Upper lobe of right lung (tissue), 1 donor: ENCODE data around the gene KCNN1. TPM values are rescaled to one million over a fixed set of nuclear protein-coding genes. Genes with fewer than 3 reads are reported as not detected.

Experiments used
- ATAC-seq: fragments of 200-7000 bp; cut with Tn5 transposase; one replicate; pipeline ENCODE4 v1.9.1; 2020; ENCODE audit warnings: mild to moderate bottlenecking, moderate library complexity
- DNase-seq: peaks from one replicate; pipeline ENCODE4 v3.0.0-alpha.2; 2020
- H3K27ac ChIP-seq: fragments of 200-600 bp; one replicate; pipeline ENCODE4 v1.8.0; 2022
- H3K27me3 ChIP-seq: fragments of 200-600 bp; one replicate; pipeline ENCODE4 v1.8.0; 2022; ENCODE audit warnings: mild to moderate bottlenecking
- H3K36me3 ChIP-seq: fragments of 200-600 bp; one replicate; pipeline ENCODE4 v1.8.0; 2022
- H3K4me1 ChIP-seq: fragments of 200-600 bp; one replicate; pipeline ENCODE4 v1.8.0; 2022
- H3K4me3 ChIP-seq: fragments of 200-600 bp; one replicate; pipeline ENCODE4 v1.8.0; 2022; ENCODE audit warnings: mild to moderate bottlenecking
- H3K9me3 ChIP-seq: fragments of 200-600 bp; one replicate; pipeline ENCODE4 v1.8.0; 2022
- CTCF ChIP-seq: fragments of 200-600 bp; IDR thresholded peaks from one replicate; pipeline ENCODE4 v1.8.0; 2022; ENCODE audit warnings: antibody characterized with exemption
- intact Hi-C: fragments of 100-400 bp; cut with DNase I; formaldehyde crosslinking; loops from one replicate; pipeline ENCODE4 v1.11.0; 2022
- total RNA-seq: library from RNA; stranded (reverse); fragmentation: NEBNext Ultra II Directional; extraction: Animal tissue kit (Norgen Biotek cat#: 25700); gene quantifications from one replicate; pipeline ENCODE4 v1.2.1, GENCODE V29; 2021
- donor health status: DM: no; HTN: yes; CAD: no; lungs with severe emphysema.

Gene KCNN1
- total RNA-seq, 1 donor from 2014 or later = not detected

- Histone ChIP-seq H3K4me3 (no peak overlapping the region), H3K27me3 (no peaks in the 10 kb centered on the region), H3K9me3 (no peaks in the 10 kb centered on the region), H3K4me1 (peaks cover 16% of the 10 kb centered on the region), H3K27ac (no peak overlapping the region), H3K36me3 (no peaks in the 10 kb centered on the region)
- no peak for DNase-seq
- intact Hi-C loops = no loop called here
- no peak for ATAC-seq
- TF ChIP-seq CTCF = no peak
Observed at GRCh38 chr19:18041054-18041453, 74.1 kb downstream of the KCNN1 start.

- TF ChIP-seq CTCF = no peak
- DNase-seq (no peak), ATAC-seq (no peak)
- intact Hi-C loops = no loop called here
- Histone ChIP-seq H3K36me3 (no peaks in the 10 kb centered on the region), H3K27me3 (no peaks in the 10 kb centered on the region), H3K9me3 (no peaks in the 10 kb centered on the region), H3K4me3 (no peak overlapping the region), H3K4me1 (peaks cover 17% of the 10 kb centered on the region), H3K27ac (no peak overlapping the region)
Observed at GRCh38 chr19:18043676-18044075, 76.8 kb downstream of the KCNN1 start.

GRCh38 chr19:18044825-18045304 is 78.0 kb downstream of the KCNN1 start:
- H3K4me1 ChIP-seq = peaks cover 21% of the 10 kb centered on the region
- H3K27me3 ChIP-seq = no peaks in the 10 kb centered on the region
- H3K36me3 ChIP-seq = no peaks in the 10 kb centered on the region
- peak overlapping the region; percentile 42 for H3K4me3 ChIP-seq
- DNase-seq (peak; percentile 89), ATAC-seq (peak; percentile 91)
- peak overlapping the region; percentile 78 for H3K27ac ChIP-seq
- intact Hi-C loops = no loop called here
- no peak for TF ChIP-seq CTCF
- no peaks in the 10 kb centered on the region for H3K9me3 ChIP-seq

- Histone ChIP-seq H3K27me3 (no peaks in the 10 kb centered on the region), H3K36me3 (no peaks in the 10 kb centered on the region), H3K9me3 (no peaks in the 10 kb centered on the region), H3K4me1 (peaks cover 21% of the 10 kb centered on the region), H3K4me3 (peak overlapping the region; percentile 42), H3K27ac (peak overlapping the region; percentile 78)
- ATAC-seq (no peak), DNase-seq (no peak)
- no peak for TF ChIP-seq CTCF
- intact Hi-C loops = no loop called here
Observed at GRCh38 chr19:18045307-18046050, 78.6 kb downstream of the KCNN1 start.

GRCh38 chr19:18046059-18046718 is 79.3 kb downstream of the KCNN1 start:
- H3K27ac ChIP-seq = peak overlapping the region; percentile 78
- no peaks in the 10 kb centered on the region for H3K36me3 ChIP-seq
- intact Hi-C loops = no loop called here
- H3K4me3 ChIP-seq = no peak overlapping the region
- no peaks in the 10 kb centered on the region for H3K9me3 ChIP-seq
- H3K27me3 ChIP-seq = no peaks in the 10 kb centered on the region
- no peak for DNase-seq
- ATAC-seq = no peak
- TF ChIP-seq CTCF = no peak
- peaks cover 23% of the 10 kb centered on the region for H3K4me1 ChIP-seq
